Activated CD4-positive, alpha-beta T cell treated with anti-CD3 and anti-CD28 coated beads, Interleukin-2, amount 10 ng/mL, durations not matched to agents 7 days and 5 days (primary cell): ENCODE data around the gene TTI1. TPM values are rescaled to one million over a fixed set of nuclear protein-coding genes. Genes with fewer than 3 reads are reported as not detected.

Experiments
- CTCF ChIA-PET: fragments of 350-600 bp; sonication (Branson Sonifier 250); formaldehyde crosslinking; loops from one replicate; lab custom pipeline; 2021; ENCODE audit warnings: antibody characterized with exemption; lab: Charles Lee
- POLR2A ChIA-PET: fragments of 350-600 bp; sonication (Branson Sonifier 250); formaldehyde crosslinking; loops from one replicate; lab custom pipeline; 2021; ENCODE audit warnings: antibody characterized with exemption; lab: Charles Lee
- DNase-seq: peaks from one replicate; pipeline ENCODE4 v3.0.0-alpha.2; 2020
- H3K27ac Mint-ChIP-seq: one replicate; pipeline ENCODE4 v1.8.0; 2021; ENCODE audit warnings: mild to moderate bottlenecking, moderate library complexity, mixed read lengths
- H3K27me3 Mint-ChIP-seq: one replicate; pipeline ENCODE4 v1.8.0; 2021; ENCODE audit warnings: mixed read lengths
- H3K36me3 Mint-ChIP-seq: one replicate; pipeline ENCODE4 v1.8.0; 2021; ENCODE audit warnings: low read depth, mixed read lengths
- H3K4me1 Mint-ChIP-seq: one replicate; pipeline ENCODE4 v1.8.0; 2021; ENCODE audit warnings: mixed read lengths
- H3K4me3 Mint-ChIP-seq: one replicate; pipeline ENCODE4 v1.8.0; 2021; ENCODE audit warnings: mild to moderate bottlenecking, moderate library complexity, mixed read lengths
- H3K9me3 Mint-ChIP-seq: one replicate; pipeline ENCODE4 v1.8.0; 2021; ENCODE audit warnings: mixed read lengths
- total RNA-seq, 2 experiments: library from RNA; stranded (reverse); gene quantifications; one replicate each; pipeline ENCODE4 v1.2.3, GENCODE V29; 2021

Gene TTI1
- total RNA-seq, 2 experiments from 2014 or later: 30.2 to 32.4 TPM

DNA sequence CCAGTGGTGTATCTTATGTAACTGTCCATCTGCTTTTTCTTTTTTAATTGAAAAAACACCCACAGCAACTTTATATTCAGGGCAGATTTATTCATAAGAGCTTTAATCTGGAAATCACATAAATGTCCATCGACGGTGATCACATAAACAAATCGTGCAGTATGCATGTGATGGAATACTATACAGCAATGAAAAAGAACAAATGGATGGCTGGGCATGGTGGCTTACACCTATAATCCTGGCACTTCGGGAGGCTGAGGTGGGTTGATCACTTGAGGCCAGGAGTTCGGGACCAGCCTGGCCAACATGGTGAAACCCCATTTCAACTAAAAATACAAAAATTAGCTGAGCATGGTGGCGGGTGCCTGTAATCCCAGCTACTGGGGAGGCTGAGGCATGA is 91.3 kb downstream of the TTI1 start:
- Mint-ChIP-seq H3K9me3 (no peaks in the 10 kb centered on the region), H3K4me1 (no peaks in the 10 kb centered on the region), H3K27ac (no peak overlapping the region), H3K27me3 (no peaks in the 10 kb centered on the region), H3K36me3 (no peaks in the 10 kb centered on the region), H3K4me3 (no peak overlapping the region)
- CTCF ChIA-PET: interaction anchor here (0.8 to 0.9 kb wide), 2 partner anchors 13 to 464 kb away, joined by 3 read pairs; no protein-coding TSS in a partner anchor
- no peak for DNase-seq
- POLR2A ChIA-PET: no interaction called here

DNA sequence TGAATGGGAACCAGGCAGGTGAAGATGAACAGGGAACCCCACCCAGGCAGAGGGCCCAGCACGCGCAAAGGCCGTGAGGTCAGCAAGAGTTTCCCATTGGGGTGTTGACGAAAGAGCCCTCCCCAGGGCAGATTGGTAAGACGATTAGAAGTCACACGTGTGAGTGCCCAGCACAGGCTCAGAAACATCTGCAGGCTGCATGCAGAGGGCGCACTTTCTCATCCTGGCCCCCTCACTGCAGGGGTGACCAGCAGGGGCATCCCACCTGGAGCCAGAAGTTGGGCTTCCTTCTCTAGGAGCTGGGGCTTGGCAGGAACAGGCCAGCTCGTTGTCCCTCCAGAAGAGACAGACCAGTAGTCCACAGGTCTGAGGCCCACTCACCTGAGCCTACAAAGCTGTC is 91.9 kb downstream of the TTI1 start:
- Mint-ChIP-seq H3K27me3 (no peaks in the 10 kb centered on the region), H3K4me1 (no peaks in the 10 kb centered on the region), H3K9me3 (no peaks in the 10 kb centered on the region), H3K4me3 (no peak overlapping the region), H3K36me3 (no peaks in the 10 kb centered on the region), H3K27ac (no peak overlapping the region)
- DNase-seq: no peak
- CTCF ChIA-PET: interaction anchor here (0.8 to 0.9 kb wide), 2 partner anchors 12 to 463 kb away, joined by 3 read pairs; no protein-coding TSS in a partner anchor
- POLR2A ChIA-PET: no interaction called here

DNA sequence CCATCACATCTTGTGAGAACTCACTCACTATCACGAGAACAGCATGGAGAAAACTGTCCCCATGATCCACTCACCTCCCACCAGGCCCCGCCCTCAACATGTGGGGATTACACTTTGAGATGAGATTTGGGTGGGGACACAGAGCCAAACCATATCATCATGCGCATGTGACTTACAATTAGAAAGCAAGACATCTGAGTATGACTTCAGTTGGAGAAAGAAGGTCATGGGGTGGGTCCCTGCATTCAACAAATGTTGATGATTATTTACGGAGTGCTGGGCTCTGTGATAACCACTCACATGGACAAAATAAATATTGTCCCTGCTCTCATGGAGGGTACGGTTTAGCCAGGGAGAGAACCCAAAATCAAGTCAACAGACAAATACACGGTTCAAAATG is 92.4 kb downstream of the TTI1 start:
- H3K36me3 Mint-ChIP-seq: no peaks in the 10 kb centered on the region
- no peak for DNase-seq
- no peaks in the 10 kb centered on the region for H3K9me3 Mint-ChIP-seq
- POLR2A ChIA-PET: no interaction called here
- H3K27ac Mint-ChIP-seq: no peak overlapping the region
- H3K4me1 Mint-ChIP-seq: no peaks in the 10 kb centered on the region
- no peak overlapping the region for H3K4me3 Mint-ChIP-seq
- CTCF ChIA-PET: no interaction called here
- no peaks in the 10 kb centered on the region for H3K27me3 Mint-ChIP-seq

DNA sequence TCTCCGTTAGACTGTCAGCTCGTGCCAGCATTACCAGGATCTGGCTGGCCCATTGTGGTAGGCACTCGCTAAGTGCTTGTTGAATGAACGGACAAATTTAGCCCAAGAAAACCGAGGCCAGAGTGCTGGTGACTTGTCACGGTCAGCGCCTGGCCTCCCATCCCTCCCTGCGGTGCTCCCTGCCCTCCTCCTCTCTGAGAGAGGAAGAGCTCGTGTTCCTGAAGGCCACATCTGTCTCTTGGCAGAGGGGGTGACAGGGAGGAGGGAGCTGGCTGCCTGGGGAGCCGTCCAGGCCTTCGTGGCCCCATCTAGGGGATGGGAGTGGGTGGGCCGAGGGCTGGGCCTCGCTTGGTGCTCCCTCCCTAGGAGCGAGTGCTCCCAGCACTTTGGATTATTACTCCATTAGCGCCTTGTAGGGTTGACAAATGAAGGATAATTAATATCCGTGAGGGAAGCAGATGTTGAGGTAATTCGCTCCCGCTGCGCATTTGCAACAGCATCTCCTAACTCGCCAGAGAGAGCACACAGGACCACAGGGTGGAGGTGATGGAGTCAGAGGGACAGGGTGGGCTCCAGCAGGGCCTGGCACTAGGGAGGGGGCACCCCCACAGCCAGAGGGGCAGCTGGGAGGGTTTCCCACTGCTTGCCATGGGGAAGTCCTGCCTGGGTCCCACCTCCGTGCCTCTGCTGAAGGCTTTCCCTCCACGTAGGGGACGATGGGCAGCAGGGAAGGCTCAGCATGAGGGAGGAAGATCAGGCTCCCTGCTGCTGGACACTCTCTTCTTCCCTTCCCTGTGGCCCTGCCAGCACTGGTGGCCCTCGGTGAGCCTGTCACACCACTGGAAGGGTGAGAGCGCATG is 93.3 kb downstream of the TTI1 start:
- POLR2A ChIA-PET: no interaction called here
- Mint-ChIP-seq H3K9me3 (no peaks in the 10 kb centered on the region), H3K36me3 (no peaks in the 10 kb centered on the region), H3K27ac (no peak overlapping the region), H3K27me3 (no peaks in the 10 kb centered on the region), H3K4me1 (no peaks in the 10 kb centered on the region), H3K4me3 (no peak overlapping the region)
- CTCF ChIA-PET: no interaction called here
- DNase-seq: no peak

DNA sequence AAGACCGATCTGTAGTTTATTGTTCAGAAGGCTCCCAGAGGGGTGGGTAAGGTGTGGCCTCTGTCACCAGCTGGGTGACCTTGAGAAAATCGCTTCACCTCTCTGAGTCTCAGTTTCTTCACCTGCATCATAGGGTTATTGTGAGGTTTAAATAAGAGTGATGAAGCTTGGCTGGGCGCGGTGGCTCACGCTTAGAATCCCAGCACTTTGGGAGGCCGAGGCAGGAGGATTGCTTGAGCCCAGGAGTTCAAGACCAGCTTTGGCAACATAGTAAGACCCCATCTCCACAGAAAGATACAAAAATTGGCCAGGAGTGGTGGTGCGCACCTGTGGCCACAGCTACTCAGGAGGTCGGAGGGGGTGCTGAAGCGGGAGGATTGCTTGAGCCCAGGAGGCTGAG is 94.3 kb downstream of the TTI1 start:
- ChIA-PET CTCF (no interaction called here), POLR2A (no interaction called here)
- no peaks in the 10 kb centered on the region for H3K27me3 Mint-ChIP-seq
- no peaks in the 10 kb centered on the region for H3K4me1 Mint-ChIP-seq
- H3K27ac Mint-ChIP-seq: no peak overlapping the region
- no peak for DNase-seq
- no peaks in the 10 kb centered on the region for H3K9me3 Mint-ChIP-seq
- no peak overlapping the region for H3K4me3 Mint-ChIP-seq
- no peaks in the 10 kb centered on the region for H3K36me3 Mint-ChIP-seq

DNA sequence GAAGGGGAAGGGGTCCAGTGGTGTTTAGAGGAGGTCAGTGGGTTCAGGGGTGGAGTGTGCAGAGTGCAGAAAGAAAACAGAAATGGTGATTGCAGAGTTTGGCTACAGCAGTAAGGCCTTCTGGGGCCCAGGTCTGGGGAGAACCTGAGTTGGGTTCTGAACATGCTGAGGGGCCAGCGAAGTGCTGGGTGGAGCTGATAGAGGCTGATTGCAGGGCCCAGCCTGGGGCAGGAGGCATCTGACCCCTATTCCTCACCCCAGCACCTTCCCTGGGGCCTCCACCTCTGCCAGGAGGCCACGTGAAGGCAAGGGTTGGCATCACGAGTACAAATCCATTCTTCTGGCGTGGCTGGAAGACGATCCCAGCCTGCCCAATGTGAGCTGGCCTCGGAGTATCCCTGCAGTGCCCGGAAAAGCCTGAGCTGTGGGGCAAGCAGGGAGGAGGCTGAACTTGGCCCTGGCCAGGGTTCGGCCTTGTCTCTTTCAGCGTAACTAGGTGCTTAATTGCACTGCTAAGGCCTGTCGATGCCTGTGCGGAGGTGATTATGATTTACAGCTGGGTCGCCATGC is 95.0 kb downstream of the TTI1 start:
- Mint-ChIP-seq H3K4me1 (no peaks in the 10 kb centered on the region), H3K36me3 (no peaks in the 10 kb centered on the region), H3K9me3 (no peaks in the 10 kb centered on the region), H3K27me3 (no peaks in the 10 kb centered on the region), H3K27ac (no peak overlapping the region), H3K4me3 (no peak overlapping the region)
- ChIA-PET CTCF (no interaction called here), POLR2A (no interaction called here)
- DNase-seq: no peak

DNA sequence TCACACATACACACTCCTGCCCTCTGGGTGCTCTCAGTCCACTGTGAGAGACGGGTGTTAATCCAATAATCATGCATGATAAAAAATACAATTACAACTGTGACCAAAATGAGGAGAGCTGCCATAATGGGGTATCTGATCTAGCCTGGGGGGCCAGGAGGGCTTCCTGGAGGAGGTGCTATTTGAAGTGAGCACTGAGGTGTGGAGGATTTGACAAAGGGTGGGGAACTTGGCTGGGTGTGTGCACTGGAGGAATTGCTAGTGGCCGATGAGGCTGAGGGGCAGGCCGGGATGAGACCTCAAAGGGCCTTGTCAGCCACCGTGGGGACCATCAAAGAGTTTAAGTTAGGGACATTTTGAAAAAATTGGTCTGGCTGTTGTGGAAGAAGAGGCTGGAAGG is 95.6 kb downstream of the TTI1 start:
- H3K9me3 Mint-ChIP-seq: no peaks in the 10 kb centered on the region
- no peak overlapping the region for H3K4me3 Mint-ChIP-seq
- H3K36me3 Mint-ChIP-seq: no peaks in the 10 kb centered on the region
- no peak overlapping the region for H3K27ac Mint-ChIP-seq
- POLR2A ChIA-PET: no interaction called here
- DNase-seq: no peak
- no peaks in the 10 kb centered on the region for H3K27me3 Mint-ChIP-seq
- no peaks in the 10 kb centered on the region for H3K4me1 Mint-ChIP-seq
- CTCF ChIA-PET: no interaction called here

DNA sequence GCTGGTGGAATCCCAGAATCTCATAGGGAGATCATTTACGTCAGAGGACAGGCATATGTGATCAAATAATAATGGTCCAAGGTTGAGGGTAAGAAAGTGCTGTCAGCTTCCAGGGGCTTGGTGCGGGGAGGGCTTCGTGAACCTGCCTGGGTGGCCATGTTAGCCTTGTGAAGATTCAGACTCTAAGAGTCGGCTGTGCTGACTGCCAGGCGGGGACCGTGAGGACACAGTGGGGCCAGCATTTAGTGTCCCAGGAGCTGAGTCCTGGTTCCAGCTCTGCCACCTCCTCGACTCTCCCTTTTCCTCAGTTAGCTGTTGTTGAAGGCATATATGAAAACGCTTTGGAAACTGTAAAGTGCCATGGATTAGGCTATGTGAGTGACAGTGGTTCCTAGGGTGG is 96.8 kb downstream of the TTI1 start:
- peaks cover 1% of the 10 kb centered on the region for H3K27me3 Mint-ChIP-seq
- no peaks in the 10 kb centered on the region for H3K4me1 Mint-ChIP-seq
- DNase-seq: no peak
- CTCF ChIA-PET: no interaction called here
- no peaks in the 10 kb centered on the region for H3K9me3 Mint-ChIP-seq
- no peaks in the 10 kb centered on the region for H3K36me3 Mint-ChIP-seq
- H3K4me3 Mint-ChIP-seq: no peak overlapping the region
- POLR2A ChIA-PET: no interaction called here
- H3K27ac Mint-ChIP-seq: no peak overlapping the region

DNA sequence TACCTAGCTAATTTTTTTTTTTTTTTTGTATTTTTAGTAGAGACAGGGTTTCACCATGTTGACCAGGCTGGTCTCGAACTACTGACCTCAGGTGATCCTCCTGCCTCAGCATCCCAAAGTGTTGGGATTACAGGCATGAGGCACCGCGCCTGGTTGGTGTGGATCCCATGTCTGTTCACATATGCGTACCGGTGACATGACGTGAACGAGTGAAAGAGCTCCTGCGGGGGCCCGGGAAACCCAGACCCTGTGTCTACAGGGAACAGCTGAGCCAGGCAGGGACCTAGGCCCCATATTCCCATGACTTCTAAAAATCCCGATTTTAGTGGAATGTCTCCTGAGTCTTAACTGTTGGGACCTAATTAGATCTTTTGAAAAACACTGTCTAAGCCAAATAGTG is 97.2 kb downstream of the TTI1 start:
- no peak for DNase-seq
- H3K36me3 Mint-ChIP-seq: no peaks in the 10 kb centered on the region
- H3K27me3 Mint-ChIP-seq: peaks cover 1% of the 10 kb centered on the region
- no peak overlapping the region for H3K4me3 Mint-ChIP-seq
- POLR2A ChIA-PET: interaction anchor here (0.6 kb wide), 1 partner anchor 70 kb away, joined by 3 read pairs; no protein-coding TSS in a partner anchor
- H3K4me1 Mint-ChIP-seq: no peaks in the 10 kb centered on the region
- H3K27ac Mint-ChIP-seq: no peak overlapping the region
- CTCF ChIA-PET: interaction anchor here (0.6 kb wide), 1 partner anchor 716 kb away, joined by 3 read pairs; no protein-coding TSS in a partner anchor
- H3K9me3 Mint-ChIP-seq: no peaks in the 10 kb centered on the region

DNA sequence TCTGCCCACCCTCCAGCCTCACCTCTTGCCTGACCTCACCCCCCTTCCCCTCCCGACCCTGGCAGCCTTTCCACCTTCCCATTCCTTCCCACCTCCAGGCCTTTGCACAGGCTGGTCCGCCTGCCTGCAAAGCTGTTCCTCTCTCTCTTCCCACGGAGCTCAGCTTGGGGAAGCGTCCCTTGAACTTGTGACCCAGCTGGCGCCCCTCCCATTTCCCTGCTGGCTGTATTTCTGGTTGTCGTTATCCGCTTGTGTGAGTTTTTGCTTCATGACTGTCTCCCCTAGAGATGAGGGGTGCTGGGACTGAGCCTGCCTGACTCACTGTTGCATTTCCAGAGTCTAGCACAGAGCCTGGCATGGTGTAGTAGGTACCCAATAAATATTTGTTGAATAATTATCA is 97.8 kb downstream of the TTI1 start:
- Mint-ChIP-seq H3K4me3 (no peak overlapping the region), H3K9me3 (no peaks in the 10 kb centered on the region), H3K4me1 (no peaks in the 10 kb centered on the region), H3K27ac (no peak overlapping the region), H3K36me3 (no peaks in the 10 kb centered on the region), H3K27me3 (peaks cover 1% of the 10 kb centered on the region)
- no peak for DNase-seq
- ChIA-PET CTCF (interaction anchor here (0.6 kb wide), 1 partner anchor 717 kb away, joined by 3 read pairs; no protein-coding TSS in a partner anchor), POLR2A (interaction anchor here (0.6 kb wide), 1 partner anchor 70 kb away, joined by 3 read pairs; no protein-coding TSS in a partner anchor)

DNA sequence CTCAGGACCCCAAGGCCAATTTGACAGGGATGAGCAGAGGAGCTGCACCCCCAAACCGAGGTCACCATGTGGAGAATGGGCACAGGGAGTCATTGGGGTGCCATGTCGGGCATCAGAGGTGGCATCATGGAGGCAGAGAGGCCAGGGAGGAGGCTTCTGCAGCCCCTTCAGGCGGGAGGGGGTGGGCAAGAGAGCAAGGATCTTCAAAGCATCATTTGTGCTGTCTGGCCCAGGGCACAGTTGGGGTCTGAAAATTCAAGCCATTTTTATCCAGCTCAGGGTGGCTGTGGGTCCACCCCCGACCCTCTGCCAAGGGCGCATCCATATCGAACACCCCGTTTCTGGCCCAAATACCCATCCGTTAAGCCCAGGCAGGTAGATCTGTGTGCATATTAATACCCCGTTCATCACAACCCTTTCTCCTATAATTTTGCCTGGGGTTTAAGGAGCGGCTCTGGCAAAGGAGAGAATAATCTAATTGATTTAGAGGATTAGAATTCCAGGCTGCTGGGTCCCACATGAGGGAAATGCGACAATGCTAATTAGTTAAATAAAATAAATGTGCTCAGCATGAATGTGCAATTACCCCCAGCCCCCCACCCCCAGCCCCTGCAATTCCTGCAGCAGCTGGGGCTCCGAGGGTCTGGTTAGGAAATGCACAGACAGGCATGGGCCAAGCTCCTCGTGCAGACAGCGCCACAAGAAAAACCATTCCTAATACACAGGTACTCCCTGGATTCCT is 98.5 kb downstream of the TTI1 start:
- Mint-ChIP-seq H3K4me1 (no peaks in the 10 kb centered on the region), H3K9me3 (no peaks in the 10 kb centered on the region), H3K27ac (no peak overlapping the region), H3K36me3 (no peaks in the 10 kb centered on the region), H3K27me3 (peaks cover 1% of the 10 kb centered on the region), H3K4me3 (no peak overlapping the region)
- ChIA-PET POLR2A (no interaction called here), CTCF (no interaction called here)
- no peak for DNase-seq

DNA sequence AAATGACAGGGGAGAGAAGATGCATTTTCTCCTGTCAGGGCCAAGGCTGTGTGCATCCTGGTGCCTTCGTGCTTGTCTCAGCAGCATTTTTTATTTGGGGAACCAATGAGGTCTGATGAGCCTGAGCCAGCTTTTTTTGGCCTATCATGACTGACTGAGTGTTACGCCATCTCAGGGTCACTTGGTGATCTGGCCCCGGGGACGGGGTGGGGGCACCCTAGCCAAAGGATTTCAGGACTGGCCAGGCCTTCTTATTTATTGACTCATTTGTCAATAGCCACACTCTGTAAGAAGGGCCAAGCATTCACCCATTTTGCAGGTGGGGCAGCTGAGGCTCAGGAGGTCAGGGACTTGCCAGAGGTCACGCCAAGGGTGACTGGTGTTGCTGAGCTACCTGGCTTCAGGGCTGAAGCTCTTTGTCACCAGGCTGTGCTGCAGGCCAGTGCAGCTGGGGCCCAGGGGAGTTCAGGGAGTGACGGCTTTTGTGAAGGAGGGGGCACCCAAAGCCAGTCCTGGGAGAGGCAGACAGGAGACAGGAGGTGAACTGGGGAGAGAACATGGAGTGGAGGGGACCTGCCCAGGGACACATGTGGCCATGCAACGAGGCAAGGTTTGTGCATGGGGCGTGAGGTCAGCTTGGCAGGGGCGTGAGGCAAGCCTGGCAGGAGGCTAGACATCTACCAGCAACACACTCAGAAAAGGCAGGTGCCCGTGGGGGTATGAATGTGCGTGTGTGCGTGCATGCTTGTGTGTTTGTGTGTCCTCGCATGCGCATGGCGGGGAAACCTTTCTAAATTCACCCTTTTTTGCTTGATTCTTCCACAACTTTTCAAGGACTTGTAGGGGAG is 99.2 kb downstream of the TTI1 start:
- DNase-seq: no peak
- POLR2A ChIA-PET: no interaction called here
- CTCF ChIA-PET: no interaction called here
- H3K4me1 Mint-ChIP-seq: no peaks in the 10 kb centered on the region
- H3K9me3 Mint-ChIP-seq: no peaks in the 10 kb centered on the region
- H3K4me3 Mint-ChIP-seq: no peak overlapping the region
- no peak overlapping the region for H3K27ac Mint-ChIP-seq
- H3K36me3 Mint-ChIP-seq: no peaks in the 10 kb centered on the region
- peaks cover 7% of the 10 kb centered on the region for H3K27me3 Mint-ChIP-seq
